Kidney epithelial cell (primary cell): ENCODE results near the gene EFCAB6. TPM values are rescaled to one million over a fixed set of nuclear protein-coding genes. Genes with fewer than 3 reads are reported as not detected.

Experiments
- DNase-seq: peaks from one replicate; pipeline ENCODE4 v3.0.0-alpha.2; 2010; ENCODE audit warnings: low read depth
- H3K27me3 ChIP-seq: 2 replicates; pipeline ENCODE4 v1.6.0; 2011; ENCODE audit warnings: low read length; ENCODE audit not compliant: control insufficient read depth, insufficient read depth
- H3K36me3 ChIP-seq: 2 replicates; pipeline ENCODE4 v1.5.1; 2011; ENCODE audit warnings: low read length; ENCODE audit not compliant: control insufficient read depth, insufficient read depth
- H3K4me3 ChIP-seq: 2 replicates; pipeline ENCODE4 v1.5.1; 2011; ENCODE audit warnings: low read depth, mild to moderate bottlenecking, control low read depth, low read length
- total RNA-seq: library from RNA; depleted of rRNA; stranded (reverse); fragments of >200 nt; gene quantifications from 2 replicates; pipeline ENCODE4 v1.2.3, GENCODE V29; 2015
- TF ChIP-seq, protein P1 (sequence below): IDR thresholded peaks from 2 replicates; pipeline ENCODE4 v1.5.1; 2011; ENCODE audit warnings: mild to moderate bottlenecking, moderate library complexity, low read length, control low read depth, inconsistent platforms; ENCODE audit not compliant: insufficient read depth, poor library complexity, severe bottlenecking

EFCAB6 gene
- total RNA-seq, 1 donor from 2014 or later = 2.3 TPM

DNA sequence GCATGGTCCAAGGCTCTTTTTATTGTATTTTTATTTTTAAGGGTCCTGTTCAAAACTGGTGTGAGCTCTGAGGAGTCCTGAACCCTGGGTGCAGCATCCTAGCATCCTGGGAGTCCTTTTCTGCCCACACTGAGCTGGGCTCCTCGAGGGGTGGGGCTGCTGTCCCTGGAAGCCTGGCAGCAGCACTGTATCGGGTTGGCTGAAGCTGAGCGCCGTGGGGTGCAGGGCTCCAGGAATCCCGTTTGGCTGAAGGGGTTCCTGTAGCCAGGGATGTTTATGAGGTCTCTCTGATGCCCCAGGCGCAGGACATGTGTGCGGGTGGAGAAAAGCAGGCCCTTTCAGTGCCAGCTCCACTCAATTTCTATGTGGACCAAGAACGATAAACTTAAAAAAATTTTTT lies 304.9 kb downstream of the EFCAB6 start:
- Histone ChIP-seq H3K4me3 (no peak overlapping the region), H3K36me3 (no peaks in the 10 kb centered on the region), H3K27me3 (no peaks in the 10 kb centered on the region)
- DNase-seq = no peak
- TF ChIP-seq, protein P1, sequence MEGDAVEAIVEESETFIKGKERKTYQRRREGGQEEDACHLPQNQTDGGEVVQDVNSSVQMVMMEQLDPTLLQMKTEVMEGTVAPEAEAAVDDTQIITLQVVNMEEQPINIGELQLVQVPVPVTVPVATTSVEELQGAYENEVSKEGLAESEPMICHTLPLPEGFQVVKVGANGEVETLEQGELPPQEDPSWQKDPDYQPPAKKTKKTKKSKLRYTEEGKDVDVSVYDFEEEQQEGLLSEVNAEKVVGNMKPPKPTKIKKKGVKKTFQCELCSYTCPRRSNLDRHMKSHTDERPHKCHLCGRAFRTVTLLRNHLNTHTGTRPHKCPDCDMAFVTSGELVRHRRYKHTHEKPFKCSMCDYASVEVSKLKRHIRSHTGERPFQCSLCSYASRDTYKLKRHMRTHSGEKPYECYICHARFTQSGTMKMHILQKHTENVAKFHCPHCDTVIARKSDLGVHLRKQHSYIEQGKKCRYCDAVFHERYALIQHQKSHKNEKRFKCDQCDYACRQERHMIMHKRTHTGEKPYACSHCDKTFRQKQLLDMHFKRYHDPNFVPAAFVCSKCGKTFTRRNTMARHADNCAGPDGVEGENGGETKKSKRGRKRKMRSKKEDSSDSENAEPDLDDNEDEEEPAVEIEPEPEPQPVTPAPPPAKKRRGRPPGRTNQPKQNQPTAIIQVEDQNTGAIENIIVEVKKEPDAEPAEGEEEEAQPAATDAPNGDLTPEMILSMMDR = no peak

DNA sequence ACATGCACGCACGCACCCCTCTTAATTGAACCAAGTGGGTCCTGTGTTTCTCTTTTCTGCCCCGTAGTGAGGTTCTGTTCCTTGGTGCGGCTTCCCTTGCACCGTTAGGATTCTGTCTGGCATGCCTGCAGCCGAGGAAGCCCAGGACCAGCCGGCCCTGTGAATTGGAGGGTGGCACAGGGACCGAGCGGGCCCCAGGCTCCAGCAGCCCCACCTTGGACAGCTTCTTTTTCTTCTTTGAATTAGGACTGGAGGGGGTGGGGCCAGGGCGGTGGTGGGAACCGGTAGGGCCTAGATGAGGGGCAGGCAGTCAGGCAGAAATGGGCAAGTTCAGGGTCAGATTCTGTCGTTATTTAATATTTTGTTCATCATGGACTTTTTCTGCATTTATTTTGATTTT lies 305.6 kb downstream of the EFCAB6 start:
- Histone ChIP-seq H3K36me3 (no peaks in the 10 kb centered on the region), H3K27me3 (no peaks in the 10 kb centered on the region), H3K4me3 (no peak overlapping the region)
- DNase-seq = no peak
- TF ChIP-seq, protein P1 = no peak

DNA sequence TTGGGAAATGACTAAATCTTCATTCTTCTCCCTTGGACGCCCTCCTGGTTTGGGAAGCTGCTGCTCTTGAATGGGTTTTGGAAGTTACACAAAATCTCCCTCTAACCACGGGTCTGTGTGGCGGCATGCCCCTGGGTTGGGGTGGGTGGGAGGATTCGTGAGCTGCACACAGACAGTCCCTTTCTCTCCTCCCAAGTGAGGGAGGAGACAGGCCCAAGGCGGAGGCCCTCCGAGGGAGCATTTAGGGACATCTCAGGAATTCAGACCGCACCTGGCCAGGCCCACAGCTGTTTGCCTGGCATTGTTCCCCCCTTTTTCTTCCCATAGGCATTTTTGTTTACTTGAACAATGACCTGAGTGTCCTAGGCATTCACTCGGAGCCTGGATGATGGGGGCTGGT lies 306.2 kb downstream of the EFCAB6 start:
- Histone ChIP-seq H3K36me3 (no peaks in the 10 kb centered on the region), H3K27me3 (no peaks in the 10 kb centered on the region), H3K4me3 (no peak overlapping the region)
- TF ChIP-seq, protein P1 = no peak
- DNase-seq = no peak

DNA sequence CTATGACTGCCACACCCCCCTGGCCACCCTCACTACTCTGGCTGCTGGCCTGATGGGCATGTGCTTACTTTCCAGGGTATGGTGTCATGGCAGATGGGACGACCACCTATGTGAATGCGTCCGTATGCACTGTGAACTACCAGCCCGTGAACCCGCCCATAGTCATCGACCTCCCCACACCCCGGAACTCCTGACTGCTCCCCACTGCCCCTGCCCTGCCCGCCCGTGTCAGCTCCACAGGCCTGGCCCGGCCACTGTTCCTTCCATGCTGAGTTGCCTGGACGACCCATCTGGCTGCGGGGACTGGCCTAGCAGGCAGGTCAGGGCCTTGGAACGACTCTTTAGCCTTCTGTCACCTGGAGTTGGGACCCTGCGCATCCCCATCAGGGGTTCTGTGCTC lies 306.7 kb downstream of the EFCAB6 start:
- no peaks in the 10 kb centered on the region for H3K27me3 ChIP-seq
- H3K36me3 ChIP-seq = no peaks in the 10 kb centered on the region
- TF ChIP-seq, protein P1 = no peak
- no peak overlapping the region for H3K4me3 ChIP-seq
- no peak for DNase-seq

DNA sequence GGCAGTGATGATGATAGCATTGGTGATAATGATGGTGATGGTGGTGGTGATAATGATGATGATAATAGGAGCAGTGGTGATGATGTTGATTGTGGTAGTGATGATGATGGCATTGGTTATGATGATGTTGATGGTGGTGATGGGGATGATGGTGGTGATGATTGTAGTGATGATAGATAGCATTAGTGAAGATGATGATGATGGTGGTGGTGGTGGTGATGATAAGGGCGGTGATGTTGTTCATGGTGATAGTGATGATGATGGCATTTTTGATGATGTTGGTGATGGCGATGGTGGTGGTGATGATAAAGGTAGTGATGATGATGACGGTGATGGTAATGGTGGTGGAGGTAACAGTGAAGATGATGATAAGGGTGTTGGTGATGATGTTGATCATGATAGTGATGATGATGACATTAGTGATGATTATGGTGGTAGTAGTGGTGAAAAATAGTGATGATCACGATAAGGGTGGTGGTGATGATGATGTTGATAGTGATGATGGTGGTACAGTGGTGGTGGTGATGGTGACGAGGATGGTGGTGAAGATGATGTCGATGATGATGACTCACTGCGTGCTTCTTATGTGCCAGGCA lies 307.3 kb downstream of the EFCAB6 start:
- TF ChIP-seq, protein P1 = no peak
- no peaks in the 10 kb centered on the region for H3K27me3 ChIP-seq
- no peaks in the 10 kb centered on the region for H3K36me3 ChIP-seq
- no peak for DNase-seq
- no peak overlapping the region for H3K4me3 ChIP-seq

DNA sequence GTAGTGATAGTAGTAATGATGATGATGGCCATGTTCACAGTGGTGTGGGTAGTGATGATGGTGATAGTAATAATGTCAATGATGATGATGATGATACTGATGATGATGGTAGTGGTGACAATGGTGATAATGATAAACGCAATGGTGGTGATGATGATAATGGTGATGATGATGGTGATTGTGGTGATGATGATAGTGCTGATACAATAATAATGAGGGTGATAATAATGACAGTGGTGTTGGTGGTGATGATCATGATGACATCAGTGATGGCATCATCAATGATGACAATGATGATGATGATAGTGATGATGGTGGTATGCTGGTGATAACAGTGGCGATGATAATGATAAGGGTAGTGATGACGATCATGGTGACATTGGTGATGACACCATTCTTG lies 308.0 kb downstream of the EFCAB6 start:
- Histone ChIP-seq H3K4me3 (no peak overlapping the region), H3K36me3 (no peaks in the 10 kb centered on the region), H3K27me3 (no peaks in the 10 kb centered on the region)
- TF ChIP-seq, protein P1 = no peak
- no peak for DNase-seq
